Loucy (cell line): ENCODE data around the gene PTGES3L.

Experiments
- H2AFZ ChIP-seq: fragments of 200-600 bp; sonication (generic); 2 replicates; pipeline ENCODE4 v1.6.0; 2016; ENCODE audit warnings: antibody characterized with exemption, mild to moderate bottlenecking, low read length, moderate library complexity
- H3F3A ChIP-seq: fragments of 200-600 bp; 2 replicates; pipeline ENCODE4 v1.6.0; 2016; ENCODE audit warnings: antibody characterized with exemption, low read depth, mild to moderate bottlenecking
- H3K27me3 ChIP-seq: fragments of 200-600 bp; sonication (generic); 2 replicates; pipeline ENCODE4 v1.6.1; 2014; ENCODE audit warnings: low read length, mild to moderate bottlenecking; ENCODE audit not compliant: insufficient read depth, poor library complexity, severe bottlenecking
- H3K36me3 ChIP-seq: fragments of 200-600 bp; sonication (generic); 2 replicates; pipeline ENCODE4 v1.6.1; 2016; ENCODE audit warnings: low read length; ENCODE audit not compliant: insufficient read depth
- H3K4me1 ChIP-seq: fragments of 200-600 bp; sonication (generic); 2 replicates; pipeline ENCODE4 v1.5.1; 2014; ENCODE audit warnings: low read length, mild to moderate bottlenecking; ENCODE audit not compliant: insufficient read depth, poor library complexity, severe bottlenecking
- H3K4me2 ChIP-seq: fragments of 200-600 bp; sonication (generic); 2 replicates; pipeline ENCODE4 v1.6.0; 2014; ENCODE audit warnings: antibody characterized with exemption, low read length, low read depth, mild to moderate bottlenecking; ENCODE audit not compliant: poor library complexity, severe bottlenecking
- H3K4me3 ChIP-seq: fragments of 200-600 bp; sonication (generic); 2 replicates; pipeline ENCODE4 v1.5.1; 2014; ENCODE audit warnings: low read length, mild to moderate bottlenecking, mixed read lengths; ENCODE audit not compliant: poor library complexity, severe bottlenecking
- H3K79me2 ChIP-seq: fragments of 200-600 bp; sonication (generic); 2 replicates; pipeline ENCODE4 v1.6.1; 2014; ENCODE audit warnings: low read length; ENCODE audit not compliant: insufficient read depth
- H3K9ac ChIP-seq: fragments of 200-600 bp; sonication (generic); 2 replicates; pipeline ENCODE4 v1.6.0; 2014; ENCODE audit warnings: mild to moderate bottlenecking, low read depth, low read length, moderate library complexity; ENCODE audit not compliant: poor library complexity, severe bottlenecking
- H3K9me2 ChIP-seq: fragments of 200-600 bp; sonication (generic); replicated peaks from 2 replicates; pipeline ENCODE4 v1.6.1; 2016; ENCODE audit warnings: low read depth, low read length, mixed read lengths
- H3K9me3 ChIP-seq: fragments of 200-600 bp; sonication (generic); 2 replicates; pipeline ENCODE4 v1.6.1; 2014; ENCODE audit warnings: mild to moderate bottlenecking, antibody characterized with exemption, low read length, low read depth; ENCODE audit not compliant: insufficient read depth
- H4K20me1 ChIP-seq: fragments of 200-600 bp; sonication (generic); 2 replicates; pipeline ENCODE4 v1.6.0; 2014; ENCODE audit warnings: antibody characterized with exemption, low read length, mild to moderate bottlenecking; ENCODE audit not compliant: insufficient read depth, poor library complexity, severe bottlenecking
- EZH2phosphoT487 ChIP-seq: fragments of 200-600 bp; IDR thresholded peaks from 2 replicates; pipeline ENCODE4 v1.6.1; 2018; ENCODE audit warnings: antibody characterized with exemption, mild to moderate bottlenecking, moderate library complexity, borderline replicate concordance
- TF ChIP-seq, protein P1 (sequence below): fragments of 200-600 bp; sonication (generic); conservative IDR thresholded peaks from 2 replicates; pipeline ENCODE4 v1.5.1; 2014; ENCODE audit warnings: mild to moderate bottlenecking, antibody characterized with exemption, low read length

Gene PTGES3L

DNA sequence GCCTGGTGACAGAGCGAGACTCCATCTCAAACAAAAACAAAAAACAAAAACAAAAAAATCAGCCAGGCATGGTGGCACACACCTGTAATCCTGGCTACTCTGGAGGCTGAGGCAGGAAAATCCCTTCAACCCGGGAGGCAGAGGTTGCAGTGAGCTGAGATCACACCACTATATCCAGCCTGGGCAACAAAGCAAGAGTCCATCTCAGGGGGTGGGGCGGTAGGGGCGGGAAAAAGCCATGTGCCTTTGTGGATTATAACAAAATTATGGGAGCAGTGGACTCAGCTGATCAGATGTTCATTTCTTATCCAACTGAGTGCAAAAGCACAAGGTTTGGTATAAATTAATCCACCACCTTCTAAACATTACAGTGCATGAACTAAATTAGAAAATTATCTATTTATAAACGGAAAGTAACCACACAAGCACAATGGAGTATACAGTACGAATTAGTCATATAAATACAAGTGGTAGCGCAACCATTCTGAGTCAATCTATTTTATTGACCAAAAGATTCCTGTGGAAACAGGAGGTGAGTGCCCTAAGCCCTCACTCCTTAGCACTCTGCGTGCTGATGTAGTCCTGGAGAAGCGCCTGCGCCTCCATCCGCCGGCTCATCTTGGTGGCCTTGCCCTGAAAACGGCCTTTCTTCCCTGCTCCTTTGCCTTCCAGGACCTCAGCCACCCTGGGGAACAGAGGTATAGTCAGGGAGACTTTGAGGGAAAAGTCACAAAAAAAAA lies 29.7 kb downstream of the PTGES3L start:
- H3K79me2 ChIP-seq: no peaks in the 10 kb centered on the region
- no peak overlapping the region for H2AFZ ChIP-seq
- no peaks in the 10 kb centered on the region for H3F3A ChIP-seq
- no peak overlapping the region for H3K4me2 ChIP-seq
- no peaks in the 10 kb centered on the region for H3K4me1 ChIP-seq
- H3K4me3 ChIP-seq: no peak overlapping the region
- H3K9ac ChIP-seq: no peak overlapping the region
- TF ChIP-seq, protein P1, sequence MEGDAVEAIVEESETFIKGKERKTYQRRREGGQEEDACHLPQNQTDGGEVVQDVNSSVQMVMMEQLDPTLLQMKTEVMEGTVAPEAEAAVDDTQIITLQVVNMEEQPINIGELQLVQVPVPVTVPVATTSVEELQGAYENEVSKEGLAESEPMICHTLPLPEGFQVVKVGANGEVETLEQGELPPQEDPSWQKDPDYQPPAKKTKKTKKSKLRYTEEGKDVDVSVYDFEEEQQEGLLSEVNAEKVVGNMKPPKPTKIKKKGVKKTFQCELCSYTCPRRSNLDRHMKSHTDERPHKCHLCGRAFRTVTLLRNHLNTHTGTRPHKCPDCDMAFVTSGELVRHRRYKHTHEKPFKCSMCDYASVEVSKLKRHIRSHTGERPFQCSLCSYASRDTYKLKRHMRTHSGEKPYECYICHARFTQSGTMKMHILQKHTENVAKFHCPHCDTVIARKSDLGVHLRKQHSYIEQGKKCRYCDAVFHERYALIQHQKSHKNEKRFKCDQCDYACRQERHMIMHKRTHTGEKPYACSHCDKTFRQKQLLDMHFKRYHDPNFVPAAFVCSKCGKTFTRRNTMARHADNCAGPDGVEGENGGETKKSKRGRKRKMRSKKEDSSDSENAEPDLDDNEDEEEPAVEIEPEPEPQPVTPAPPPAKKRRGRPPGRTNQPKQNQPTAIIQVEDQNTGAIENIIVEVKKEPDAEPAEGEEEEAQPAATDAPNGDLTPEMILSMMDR: no peak
- TF ChIP-seq EZH2phosphoT487: no peak
- no peaks in the 10 kb centered on the region for H3K9me3 ChIP-seq
- peaks cover 36% of the 10 kb centered on the region; the same call in 1 of the 2 replicates for H3K36me3 ChIP-seq
- no peaks in the 10 kb centered on the region for H3K9me2 ChIP-seq
- no peaks in the 10 kb centered on the region for H4K20me1 ChIP-seq
- no peaks in the 10 kb centered on the region for H3K27me3 ChIP-seq

DNA sequence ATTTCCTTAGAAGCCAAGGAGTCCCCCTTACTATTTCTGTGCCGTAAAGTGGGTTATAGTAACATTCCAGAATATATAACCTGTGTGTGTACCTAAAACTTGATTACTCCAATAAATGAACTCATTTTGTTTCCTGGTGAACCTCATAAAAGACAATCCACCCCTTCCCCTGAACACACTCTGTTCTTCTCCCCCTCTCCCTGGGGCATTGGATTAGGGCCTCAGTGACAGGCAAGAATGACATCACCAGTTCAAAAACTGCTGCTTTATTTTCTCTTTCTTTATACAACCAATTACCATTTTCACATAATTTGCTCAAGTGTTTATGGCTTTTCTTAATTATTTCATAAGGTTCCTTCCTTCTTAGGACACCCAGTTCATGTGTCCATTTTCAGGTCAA lies 33.1 kb downstream of the PTGES3L start:
- TF ChIP-seq, protein P1: no peak
- no peak for TF ChIP-seq EZH2phosphoT487
- no peak overlapping the region for H3K4me3 ChIP-seq
- H4K20me1 ChIP-seq: no peaks in the 10 kb centered on the region

DNA sequence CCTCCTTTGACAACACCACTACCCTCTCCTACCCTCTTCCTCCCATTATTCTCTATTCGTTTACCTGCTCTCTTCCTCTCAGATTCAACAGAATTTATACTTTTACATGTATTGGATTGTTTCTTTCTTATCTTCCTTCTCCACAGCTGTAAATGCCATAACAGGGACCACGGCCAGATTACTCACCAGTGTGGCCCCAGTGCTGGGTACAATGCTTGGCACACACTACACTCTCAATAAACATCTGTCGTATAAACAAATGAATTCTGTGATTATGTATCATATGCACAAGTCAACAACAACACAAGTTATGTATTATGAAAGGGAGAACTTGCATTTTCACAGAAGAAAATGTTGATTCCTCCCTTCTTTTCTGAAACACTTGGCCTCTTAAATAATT lies 35.7 kb downstream of the PTGES3L start:
- Histone ChIP-seq H3K27me3 (no peaks in the 10 kb centered on the region), H3K4me2 (no peak overlapping the region), H2AFZ (no peak overlapping the region), H3K4me1 (no peaks in the 10 kb centered on the region), H4K20me1 (no peaks in the 10 kb centered on the region), H3K36me3 (no peaks in the 10 kb centered on the region), H3K9ac (no peak overlapping the region), H3F3A (no peaks in the 10 kb centered on the region), H3K9me2 (no peaks in the 10 kb centered on the region), H3K79me2 (no peaks in the 10 kb centered on the region), H3K4me3 (no peak overlapping the region), H3K9me3 (no peaks in the 10 kb centered on the region)
- TF ChIP-seq EZH2phosphoT487: no peak
- TF ChIP-seq, protein P1: no peak

More for the DNA sequence above, 33.1 kb downstream of the PTGES3L start:
- Histone ChIP-seq H3F3A (no peaks in the 10 kb centered on the region), H3K4me2 (no peak overlapping the region), H3K4me1 (no peaks in the 10 kb centered on the region), H2AFZ (no peak overlapping the region), H3K79me2 (no peaks in the 10 kb centered on the region), H3K27me3 (no peaks in the 10 kb centered on the region), H3K36me3 (peaks cover 16% of the 10 kb centered on the region; the same call in 1 of the 2 replicates), H3K9me2 (no peaks in the 10 kb centered on the region), H3K9ac (no peak overlapping the region), H3K9me3 (no peaks in the 10 kb centered on the region)
